K562 (cell line): ENCODE data around the gene FAHD2A. TPM values are rescaled to one million over a fixed set of nuclear protein-coding genes. Genes with fewer than 3 reads are reported as not detected.
"Not testable (repeated sequence)": the region's sequence is repeated elsewhere in the genome, so short reads cannot be mapped to it uniquely, and the experiment has no call there.

Source experiments
- ATAC-seq: fragments of 200-7000 bp; cut with Tn5 transposase; 3 replicates; pipeline ENCODE4 v1.9.1; 2020; ENCODE audit warnings: moderate library complexity
- BruUV-seq: library from RNA; stranded (reverse); fragments of 400-500 nt; replicated peaks from 2 replicates; lab custom pipeline; 2021; lab: Mats Ljungman, UMichigan
- CTCF ChIA-PET: fragments of 300-600 bp; formaldehyde crosslinking; extraction: SDS; loops from one replicate; lab custom pipeline; 2021; ENCODE audit warnings: low intra/inter-chr PET ratio; lab: Yijun Ruan, JAX
- POLR2A ChIA-PET: fragments of 300-600, 350-650 bp; sonication (Branson Sonifier 250); formaldehyde crosslinking; extraction: SDS; loops from one replicate; lab custom pipeline; 2021; ENCODE audit warnings: antibody characterized with exemption, inconsistent platforms; lab: Yijun Ruan, JAX
- DNase-seq, 4 experiments: peaks; one replicate each; pipeline versions ENCODE4 v3.0.0 to v3.0.0-alpha.2; 2011 to 2018; ENCODE audit warnings: low spot score in 3 of 4, mixed read lengths in 3 of 4; ENCODE audit errors: extremely low read depth in 1 of 4
- FAIRE-seq: peaks from 2 replicates; lab custom pipeline; 2011; peaks lifted over from hg19 to GRCh38; lab: Jason Lieb, UNC
- H2AFZ ChIP-seq: 2 replicates; pipeline ENCODE4 v1.6.0; 2011; ENCODE audit warnings: low read depth, low read length, control low read depth, inconsistent platforms
- H3K27ac ChIP-seq: fragments of 200-600 bp; 3 replicates; pipeline ENCODE4 v1.8.0; 2011; ENCODE audit warnings: low read depth, mild to moderate bottlenecking, control low read depth, inconsistent platforms, low read length, moderate library complexity, mixed read lengths; ENCODE audit errors: extremely low read depth
- H3K27me3 ChIP-seq, 2 experiments: fragments of 300-600 bp in 1 of 2; 2 replicates in 1 of 2; 3 replicates in 1 of 2; pipeline versions ENCODE4 v1.6.0 to v1.8.0; 2011; ENCODE audit warnings: inconsistent platforms in 2 of 2, low read length in 2 of 2, mild to moderate bottlenecking in 1 of 2, mixed read lengths in 1 of 2, moderate library complexity in 1 of 2; ENCODE audit not compliant: control insufficient read depth in 2 of 2, insufficient read depth in 2 of 2
- H3K36me3 ChIP-seq: fragments of 300-600 bp; 3 replicates; pipeline ENCODE4 v1.8.0; 2011; ENCODE audit warnings: mild to moderate bottlenecking, low read length, inconsistent platforms; ENCODE audit not compliant: control insufficient read depth, insufficient read depth
- H3K4me1 ChIP-seq, 2 experiments: fragments of 200-600 bp in 1 of 2; replicated peaks in 1 of 2; 2 replicates in 1 of 2; 3 replicates in 1 of 2; pipeline versions ENCODE4 v1.5.1 to v1.8.0; 2011; ENCODE audit warnings: inconsistent platforms in 2 of 2, low read length in 2 of 2, mild to moderate bottlenecking in 1 of 2, mixed read lengths in 1 of 2, moderate library complexity in 1 of 2; ENCODE audit not compliant: control insufficient read depth in 2 of 2, insufficient read depth in 2 of 2
- H3K4me2 ChIP-seq: 2 replicates; pipeline ENCODE4 v1.6.1; 2011; ENCODE audit warnings: low read length, control low read depth, inconsistent platforms, mixed read lengths; ENCODE audit not compliant: insufficient read depth
- H3K4me3 ChIP-seq: fragments of 200-600 bp; sonication (generic), shearing (Covaris generic); 2 replicates; pipeline ENCODE4 v1.5.1; 2016; ENCODE audit warnings: control low read depth, inconsistent platforms
- H3K79me2 ChIP-seq: fragments of 200-600 bp; 3 replicates; pipeline ENCODE4 v1.8.0; 2011; ENCODE audit warnings: low read length, inconsistent platforms; ENCODE audit not compliant: control insufficient read depth, insufficient read depth
- H3K9ac ChIP-seq, 2 experiments: 2 replicates each; pipeline versions ENCODE4 v1.6.0 to v1.6.1; 2011; ENCODE audit warnings: low read depth in 2 of 2, low read length in 2 of 2, control low read depth in 1 of 2, inconsistent platforms in 1 of 2, mild to moderate bottlenecking in 1 of 2, mixed read lengths in 1 of 2; ENCODE audit not compliant: insufficient read depth in 1 of 2
- H3K9me1 ChIP-seq: one replicate; pipeline ENCODE4 v1.6.0; 2011; ENCODE audit warnings: inconsistent platforms, mild to moderate bottlenecking, low read length, moderate library complexity; ENCODE audit not compliant: control insufficient read depth, insufficient read depth
- H3K9me3 ChIP-seq: replicated peaks from 2 replicates; pipeline ENCODE4 v1.5.1; 2011; ENCODE audit warnings: low read depth, low read length, inconsistent platforms; ENCODE audit not compliant: control insufficient read depth, insufficient read depth
- H4K20me1 ChIP-seq: replicated peaks from 2 replicates; pipeline ENCODE4 v1.6.1; 2011; ENCODE audit warnings: low read length, inconsistent platforms, mixed read lengths; ENCODE audit not compliant: control insufficient read depth, insufficient read depth
- NR2F6 ChIP-seq: fragments of 450-650 bp; formaldehyde crosslinking; IDR thresholded peaks from 2 replicates; pipeline ENCODE4 v1.4.0; 2020; ENCODE audit warnings: mild to moderate bottlenecking
- PML ChIP-seq: IDR thresholded peaks from 2 replicates; pipeline ENCODE4 v1.6.1; 2012; ENCODE audit warnings: low read length, inconsistent platforms
- THRAP3 ChIP-seq: fragments of 450-650 bp; IDR thresholded peaks from 2 replicates; pipeline ENCODE4 v1.6.1; 2016; ENCODE audit warnings: mild to moderate bottlenecking, inconsistent platforms, borderline replicate concordance
- TRIM24 ChIP-seq, 2 experiments: fragments of 450-650 bp; IDR thresholded peaks; 2 replicates each; pipeline ENCODE4 v1.6.1; 2016
- YY1 ChIP-seq, 3 experiments: IDR thresholded peaks; 2 replicates each; pipeline ENCODE4 v1.6.1; 2011; ENCODE audit warnings: low read length in 2 of 3, mild to moderate bottlenecking in 2 of 3, moderate library complexity in 2 of 3, borderline replicate concordance in 1 of 3, control low read depth in 1 of 3, low read depth in 1 of 3; ENCODE audit not compliant: insufficient read depth in 3 of 3, insufficient replicate concordance in 2 of 3, control insufficient read depth in 1 of 3, insufficient read length in 1 of 3; ENCODE audit errors: extremely low read depth in 1 of 3
- WGBS: fragments of 100-300 bp; shearing (Covaris generic); methylation state at CpG from one replicate; pipeline ENCODE4 v1.1.6; 2016; ENCODE audit warnings: low coverage, mixed read lengths; ENCODE audit not compliant: insufficient coverage; ENCODE audit errors: missing lambda C conversion rate; 5-methylcytosine and 5-hydroxymethylcytosine counted together
- in situ Hi-C: fragments of 300-500 bp; cut with MboI; formaldehyde crosslinking; loops from 4 replicates; pipeline ENCODE4 v1.15.0; 2018; ENCODE audit warnings: inconsistent platforms, mixed read lengths
- intact Hi-C: fragments of 100-400 bp; cut with micrococcal nuclease; formaldehyde crosslinking; loops from 2 replicates; pipeline ENCODE4 v1.14.2; 2022
- polyA plus RNA-seq, 8 experiments: library from polyadenylated mRNA; depleted of rRNA in 4 of 8; stranded (reverse) in 5 of 8; unstranded in 3 of 8; fragments of >200 nt; fragmentation: Nextera tagmentation in 2 of 8; fragmentation: Illumina TruSeq in 1 of 8; extraction: Ambion mirVana in 2 of 8; extraction: Trizol in 1 of 8; gene quantifications; 2 replicates each; pipeline versions ENCODE4 v1.2.1 to v1.2.3, GENCODE V29; 2011 to 2014; ENCODE audit warnings: inconsistent platforms in 1 of 8, missing spikeins in 1 of 8
- total RNA-seq, 7 experiments: library from RNA; depleted of rRNA in 6 of 7; stranded (reverse); fragments of >200 nt in 6 of 7; fragmentation: Illumina TruSeq in 2 of 7; extraction: Trizol in 2 of 7; gene quantifications; 2 replicates each; pipeline versions ENCODE4 v1.2.1 to v1.2.3, GENCODE V29; 2011 to 2021; ENCODE audit warnings: low replicate concordance in 1 of 7
- TF ChIP-seq, protein P1 (sequence below): fragments of 200-400 bp; formaldehyde crosslinking; IDR thresholded peaks from 2 replicates; pipeline ENCODE4 v1.6.1; 2017; ENCODE audit warnings: mild to moderate bottlenecking, low read depth, low read length, moderate library complexity

The FAHD2A gene
- total and polyA plus RNA-seq, 9 of the 15 experiments (the other 6 are each of a cell fraction or from before 2014, with no cell fraction given): 13.8 to 41.0 (median 30.4) TPM

DNA sequence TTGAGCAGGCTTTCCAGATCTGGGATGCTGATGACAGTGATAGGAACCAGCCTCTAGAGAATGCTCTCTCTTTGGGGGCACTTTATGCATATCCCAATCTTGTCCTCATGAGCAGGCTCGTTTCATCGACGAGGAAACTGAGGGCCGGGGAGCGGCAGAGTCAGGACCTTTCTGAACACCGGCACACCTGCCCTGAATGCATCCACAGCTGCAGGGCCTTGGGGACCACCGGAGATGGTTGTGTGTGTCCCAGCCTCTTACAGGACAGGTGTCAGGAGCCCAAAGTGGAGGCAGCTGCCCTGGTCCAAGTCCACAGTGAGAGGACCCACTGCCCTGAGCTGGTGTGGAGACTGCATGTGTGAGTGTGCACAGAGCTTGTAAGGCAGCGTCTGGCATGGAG, 47.6 kb upstream of the FAHD2A start (continued):
- no peak for TF ChIP-seq NR2F6 (CRISPR knock-in tag)

DNA sequence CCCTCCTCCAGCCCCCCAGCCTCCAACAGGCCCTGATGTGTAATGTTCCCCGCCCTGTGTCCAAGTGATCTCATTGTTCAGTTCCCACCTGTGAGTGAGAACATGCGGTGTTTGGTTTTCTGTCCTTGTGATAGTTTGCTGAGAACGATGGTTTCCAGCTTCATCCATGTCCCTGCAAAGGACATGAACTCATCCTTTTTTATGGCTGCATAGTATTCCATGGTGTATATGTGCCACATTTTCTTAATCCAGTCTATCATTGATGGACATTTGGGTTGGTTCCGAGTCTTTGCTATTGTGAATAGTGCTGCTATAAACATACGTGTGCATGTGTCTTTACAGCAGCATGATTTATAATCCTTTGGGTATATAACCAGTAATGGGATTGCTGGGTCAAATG, 47.0 kb upstream of the FAHD2A start:
- FAIRE-seq, CTCF ChIA-PET, DNase-seq, H3K9me3 ChIP-seq, in situ Hi-C loops, H3K4me2 ChIP-seq, H3K79me2 ChIP-seq, H3K9ac ChIP-seq, BruUV-seq, H2AFZ ChIP-seq, H3K36me3 ChIP-seq, intact Hi-C loops, ATAC-seq, POLR2A ChIA-PET, H4K20me1 ChIP-seq, H3K4me3 ChIP-seq, H3K4me1 ChIP-seq, H3K9me1 ChIP-seq, H3K27ac ChIP-seq: not testable (repeated sequence)
- 11% methylated on average over 3 of the region's 5 CpGs for WGBS
- H3K27me3 ChIP-seq: peaks cover 0 to 54% of the 10 kb centered on the region in 2 experiments; a peak in 2 of 5 replicates

DNA sequence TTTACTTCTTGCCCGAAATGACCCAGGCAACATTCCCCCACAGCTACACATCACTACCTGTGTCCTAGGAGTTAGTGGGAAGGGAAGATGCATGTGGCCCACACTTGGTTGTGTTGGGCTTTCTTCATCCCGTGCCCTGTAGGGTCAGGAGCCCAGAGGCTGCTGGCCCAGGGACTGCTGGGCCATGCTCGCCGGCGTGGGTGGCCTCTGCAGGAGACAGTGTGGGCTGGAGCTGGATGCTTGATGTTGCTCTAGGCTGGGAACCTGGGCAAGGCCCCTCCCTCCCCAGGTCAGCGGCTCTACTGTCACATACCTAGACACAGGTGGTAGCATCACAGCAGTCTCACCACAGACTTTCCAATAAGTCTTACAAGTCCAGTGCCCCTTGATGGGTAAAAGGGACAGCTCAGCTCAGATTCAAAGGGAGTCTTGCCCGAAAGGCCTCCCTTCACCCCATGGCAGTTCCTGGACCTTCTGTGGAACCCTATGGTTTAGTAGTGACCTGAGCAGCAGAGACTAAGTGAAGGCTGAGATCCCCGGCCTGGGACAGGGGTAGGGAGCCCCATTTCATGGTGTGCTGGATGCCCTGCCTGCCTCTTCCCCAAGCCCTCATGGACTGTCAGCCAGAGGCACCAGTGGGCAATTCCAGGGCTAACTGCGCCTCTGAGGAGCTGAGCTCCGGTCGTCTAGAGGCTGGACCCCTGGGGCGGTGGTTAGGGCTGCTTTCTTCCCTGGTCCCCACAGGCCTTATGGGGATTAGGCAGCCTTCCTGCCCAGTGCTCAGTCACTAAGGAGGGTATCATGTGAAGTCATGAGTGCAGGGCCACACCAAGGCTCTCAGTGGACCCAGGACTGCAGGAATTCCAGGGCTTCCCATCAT, 45.4 kb upstream of the FAHD2A start:
- no peaks in the 10 kb centered on the region for H3K4me1 ChIP-seq
- H4K20me1 ChIP-seq: 0 out of 2 replicates have a peak, but pooled peaks cover 7% of the 10 kb centered on the region
- intact Hi-C loops (no loop called here), in situ Hi-C loops (no loop called here)
- no peak overlapping the region for H3K27ac ChIP-seq
- no peak overlapping the region for H3K4me2 ChIP-seq
- no peak overlapping the region for H2AFZ ChIP-seq
- ATAC-seq (no peak), FAIRE-seq (no peak), DNase-seq (no peak)
- H3K36me3 ChIP-seq: no peaks in the 10 kb centered on the region
- BruUV-seq: no TSS peak
- no peak overlapping the region for H3K4me3 ChIP-seq
- no peaks in the 10 kb centered on the region for H3K9me3 ChIP-seq
- no peak for TF ChIP-seq THRAP3
- TF ChIP-seq, protein P1, sequence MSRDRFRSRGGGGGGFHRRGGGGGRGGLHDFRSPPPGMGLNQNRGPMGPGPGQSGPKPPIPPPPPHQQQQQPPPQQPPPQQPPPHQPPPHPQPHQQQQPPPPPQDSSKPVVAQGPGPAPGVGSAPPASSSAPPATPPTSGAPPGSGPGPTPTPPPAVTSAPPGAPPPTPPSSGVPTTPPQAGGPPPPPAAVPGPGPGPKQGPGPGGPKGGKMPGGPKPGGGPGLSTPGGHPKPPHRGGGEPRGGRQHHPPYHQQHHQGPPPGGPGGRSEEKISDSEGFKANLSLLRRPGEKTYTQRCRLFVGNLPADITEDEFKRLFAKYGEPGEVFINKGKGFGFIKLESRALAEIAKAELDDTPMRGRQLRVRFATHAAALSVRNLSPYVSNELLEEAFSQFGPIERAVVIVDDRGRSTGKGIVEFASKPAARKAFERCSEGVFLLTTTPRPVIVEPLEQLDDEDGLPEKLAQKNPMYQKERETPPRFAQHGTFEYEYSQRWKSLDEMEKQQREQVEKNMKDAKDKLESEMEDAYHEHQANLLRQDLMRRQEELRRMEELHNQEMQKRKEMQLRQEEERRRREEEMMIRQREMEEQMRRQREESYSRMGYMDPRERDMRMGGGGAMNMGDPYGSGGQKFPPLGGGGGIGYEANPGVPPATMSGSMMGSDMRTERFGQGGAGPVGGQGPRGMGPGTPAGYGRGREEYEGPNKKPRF: no peak
- TF ChIP-seq TRIM24 (IDR thresholded peaks at IDR 0.05): no peak
- no peak for TF ChIP-seq PML
- TF ChIP-seq YY1 (IDR thresholded peaks at IDR 0.05; ENCODE audit: borderline replicate concordance in 1 of 3, control insufficient read depth in 1 of 3, extremely low read depth in 1 of 3, insufficient read depth in 3 of 3, insufficient read length in 1 of 3, insufficient replicate concordance in 2 of 3, low read depth in 1 of 3, low read length in 2 of 3): no peak
- POLR2A ChIA-PET: no interaction called here
- no peak overlapping the region for H3K9ac ChIP-seq
- peaks cover 3 to 52% of the 10 kb centered on the region in 2 experiments; a peak in 3 of 5 replicates for H3K27me3 ChIP-seq
- CTCF ChIA-PET: no interaction called here
- WGBS: 0% methylated on average over 11 of the region's 12 CpGs
- H3K9me1 ChIP-seq: no peaks in the 10 kb centered on the region
- no peaks in the 10 kb centered on the region for H3K79me2 ChIP-seq
